Peyer's patch (tissue), 4 donors: Measurements from ENCODE around the gene MAP3K9. TPM values are rescaled to one million over a fixed set of nuclear protein-coding genes. Genes with fewer than 3 reads are reported as not detected.
A peak's percentile ranks its signal among the peaks of the same experiment; 100 is the strongest.

Experiments
- DNase-seq, 3 donors: peaks; one replicate each; pipeline ENCODE4 v3.0.0-alpha.2; 2017 to 2019
- H3K27ac ChIP-seq, 4 donors: fragments of 200-600 bp; sonication (generic); one replicate each; pipeline ENCODE4 v1.5.1; 2016 to 2019
- H3K27me3 ChIP-seq, 2 donors: fragments of 200-600 bp; sonication (generic); one replicate each; pipeline ENCODE4 v1.5.1; 2019
- H3K36me3 ChIP-seq, 3 donors: fragments of 200-600 bp; sonication (generic); one replicate each; pipeline ENCODE4 v1.5.1; 2016 to 2019
- H3K4me1 ChIP-seq, 4 donors: fragments of 200-600 bp; sonication (generic); one replicate each; pipeline ENCODE4 v1.5.1; 2016 to 2019
- H3K4me3 ChIP-seq, 4 donors: fragments of 200-600 bp; sonication (generic); 1 replicate in 3 of 4; 2 replicates in 1 of 4; pipeline ENCODE4 v1.5.1; 2016 to 2019; ENCODE audit warnings: mild to moderate bottlenecking in 1 of 4
- H3K9me3 ChIP-seq, 4 donors: fragments of 200-600 bp; sonication (generic); one replicate each; pipeline ENCODE4 v1.5.1; 2016 to 2019; ENCODE audit warnings: mild to moderate bottlenecking in 1 of 4
- CTCF ChIP-seq, 6 experiments: fragments of 450-650 bp in 4 of 6; fragments of 200-600 bp in 2 of 6; sonication (generic) in 1 of 6; IDR thresholded peaks; one replicate each; pipeline ENCODE4 v1.5.1; 2017 to 2019; ENCODE audit warnings: antibody characterized with exemption in 6 of 6, mild to moderate bottlenecking in 3 of 6, moderate library complexity in 1 of 6
- POLR2A ChIP-seq, 2 donors: fragments of 450-650 bp; IDR thresholded peaks; one replicate each; pipeline ENCODE4 v1.5.1; 2017; ENCODE audit warnings: antibody characterized with exemption in 2 of 2, mild to moderate bottlenecking in 2 of 2, moderate library complexity in 2 of 2
- total RNA-seq, 4 donors: library from RNA; depleted of rRNA; stranded (reverse); fragments of >200 nt; gene quantifications; one replicate each; pipeline ENCODE4 v1.1.0, GENCODE V29; 2016

MAP3K9 gene
- total RNA-seq, 4 donors from 2014 or later: 8.6 to 14.0 (median 12.0) TPM

GRCh38 chr14:70714055-70714550 is 95.2 kb downstream of the MAP3K9 start:
- H3K27me3 ChIP-seq: no peaks in the 10 kb centered on the region
- DNase-seq: peak in 2 of 3 donors; percentile 62 to 66
- peak; percentile 31 to 73 (median 62) for TF ChIP-seq CTCF (IDR thresholded peaks at IDR 0.05)
- TF ChIP-seq POLR2A (IDR thresholded peaks at IDR 0.05): no peak
- no peak overlapping the region for H3K4me3 ChIP-seq
- no peaks in the 10 kb centered on the region for H3K36me3 ChIP-seq
- no peak overlapping the region for H3K27ac ChIP-seq
- no peaks in the 10 kb centered on the region for H3K9me3 ChIP-seq
- H3K4me1 ChIP-seq: peaks cover 0 to 9% (median 0%) of the 10 kb centered on the region in 4 donors

- H3K4me3 ChIP-seq: no peak overlapping the region
- no peak overlapping the region for H3K27ac ChIP-seq
- no peak for DNase-seq
- no peak for TF ChIP-seq CTCF (IDR thresholded peaks at IDR 0.05)
- no peak for TF ChIP-seq POLR2A (IDR thresholded peaks at IDR 0.05)
- H3K4me1 ChIP-seq: peaks cover 0 to 9% (median 0%) of the 10 kb centered on the region in 4 donors
- no peaks in the 10 kb centered on the region for H3K36me3 ChIP-seq
- no peaks in the 10 kb centered on the region for H3K27me3 ChIP-seq
- no peaks in the 10 kb centered on the region for H3K9me3 ChIP-seq
Observed at GRCh38 chr14:70713511-70713916, 95.8 kb downstream of the MAP3K9 start.

DNA sequence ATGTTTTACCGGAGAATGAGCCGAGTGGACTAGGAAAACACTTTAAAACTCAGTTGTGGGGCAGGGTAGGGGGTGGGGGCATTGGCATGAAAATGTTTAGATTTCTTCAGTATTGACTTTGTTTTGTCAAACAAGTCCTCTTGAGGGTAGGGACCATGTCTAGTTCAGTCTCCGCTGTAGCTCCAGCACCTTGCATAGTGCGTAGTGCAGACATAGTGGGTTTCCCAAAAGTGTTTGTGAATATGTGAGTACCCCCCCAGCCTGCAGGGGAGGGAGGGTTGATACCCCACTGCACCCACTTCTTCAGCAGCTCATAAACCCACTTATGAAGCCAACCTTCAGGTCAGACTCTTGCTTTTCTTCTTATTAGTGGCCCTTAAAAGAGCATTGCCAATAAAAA is 96.2 kb downstream of the MAP3K9 start:
- Histone ChIP-seq H3K9me3 (no peaks in the 10 kb centered on the region), H3K27ac (no peak overlapping the region), H3K4me3 (no peak overlapping the region), H3K36me3 (no peaks in the 10 kb centered on the region), H3K27me3 (no peaks in the 10 kb centered on the region), H3K4me1 (peaks cover 0 to 9% (median 0%) of the 10 kb centered on the region in 4 donors)
- TF ChIP-seq POLR2A (IDR thresholded peaks at IDR 0.05) (no peak), CTCF (IDR thresholded peaks at IDR 0.05) (no peak)
- DNase-seq: no peak

DNA sequence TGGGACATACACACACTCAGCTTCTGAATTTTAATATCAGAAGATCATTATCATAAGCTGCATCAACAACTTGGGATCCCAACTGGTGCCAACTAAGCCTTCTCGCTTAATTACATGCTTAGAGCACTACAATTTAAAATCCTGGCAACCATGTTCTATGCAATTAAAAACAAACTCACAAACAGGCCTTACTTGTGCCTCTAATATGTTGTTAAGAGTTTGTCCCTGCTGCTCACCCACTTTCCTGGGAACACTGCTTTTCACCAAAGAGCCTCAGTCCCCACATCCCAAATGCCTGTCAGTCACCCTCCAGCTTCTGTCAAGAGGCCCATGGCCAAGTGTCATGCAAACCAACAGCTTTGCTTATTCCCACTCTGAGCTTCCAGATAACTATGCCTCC is 97.9 kb downstream of the MAP3K9 start:
- H3K27ac ChIP-seq: no peak overlapping the region
- TF ChIP-seq POLR2A (IDR thresholded peaks at IDR 0.05): no peak
- no peak for TF ChIP-seq CTCF (IDR thresholded peaks at IDR 0.05)
- H3K4me3 ChIP-seq: no peak overlapping the region
- peaks cover 0 to 3% (median 0%) of the 10 kb centered on the region in 4 donors for H3K4me1 ChIP-seq
- no peaks in the 10 kb centered on the region for H3K36me3 ChIP-seq
- no peaks in the 10 kb centered on the region for H3K27me3 ChIP-seq
- H3K9me3 ChIP-seq: no peaks in the 10 kb centered on the region
- DNase-seq: no peak

DNA sequence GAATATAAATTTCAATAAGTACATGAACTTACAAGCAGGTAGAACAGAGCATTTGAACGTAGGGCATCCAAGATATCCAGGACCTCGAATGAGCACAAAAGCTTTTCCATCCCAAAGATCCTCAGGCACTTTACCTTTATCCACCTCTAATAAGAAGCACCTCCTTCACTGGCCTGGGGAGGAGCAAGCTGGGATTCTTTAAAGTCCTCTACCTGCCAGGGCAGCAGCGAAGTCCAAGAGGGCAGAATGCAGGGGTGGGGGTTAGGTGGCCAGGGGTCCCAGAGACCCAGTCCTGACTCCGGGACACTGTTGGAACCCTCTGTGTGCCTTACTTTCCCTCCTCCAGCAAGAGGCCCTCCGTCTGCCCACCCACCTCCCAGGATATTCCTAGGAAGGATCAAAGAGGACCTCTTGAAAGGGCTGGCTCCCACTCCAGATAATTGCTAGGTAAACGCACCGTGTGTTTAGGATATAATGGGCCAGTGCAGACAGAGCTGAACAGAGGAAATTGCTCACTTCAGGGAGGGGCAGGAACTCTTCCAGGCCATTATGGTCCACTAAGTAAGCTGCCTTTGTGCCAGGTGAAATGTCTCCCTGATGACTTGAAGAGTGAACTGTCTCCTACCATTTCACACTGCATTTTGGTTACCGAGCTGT is 99.5 kb downstream of the MAP3K9 start:
- H3K27me3 ChIP-seq: no peaks in the 10 kb centered on the region
- no peak for TF ChIP-seq CTCF (IDR thresholded peaks at IDR 0.05)
- TF ChIP-seq POLR2A (IDR thresholded peaks at IDR 0.05): no peak
- no peaks in the 10 kb centered on the region for H3K36me3 ChIP-seq
- no peaks in the 10 kb centered on the region for H3K4me1 ChIP-seq
- H3K27ac ChIP-seq: no peak overlapping the region
- no peak overlapping the region for H3K4me3 ChIP-seq
- H3K9me3 ChIP-seq: no peaks in the 10 kb centered on the region
- DNase-seq: no peak
